HG03139 (cell line): ENCODE results near the gene SYNPO2L.
A peak's percentile ranks its signal among the peaks of the same experiment; 100 is the strongest.
"Not testable (repeated sequence)": the region's sequence is repeated elsewhere in the genome, so short reads cannot be mapped to it uniquely, and the experiment has no call there.

Source experiments
- ATAC-seq: cut with Tn5 transposase; IDR thresholded peaks from one replicate; pipeline ENCODE4 v1.9.1; 2021; ENCODE audit not compliant: unreplicated experiment

Gene SYNPO2L

GRCh38 chr10:73655990-73656298 is at the start of gene SYNPO2L:
Gene SYNPO2L, minus strand, starts transcription at chr10:73656029. Its CDS starts 107 bp downstream, at chr10:73655922.
- ATAC-seq, result no peak

DNA sequence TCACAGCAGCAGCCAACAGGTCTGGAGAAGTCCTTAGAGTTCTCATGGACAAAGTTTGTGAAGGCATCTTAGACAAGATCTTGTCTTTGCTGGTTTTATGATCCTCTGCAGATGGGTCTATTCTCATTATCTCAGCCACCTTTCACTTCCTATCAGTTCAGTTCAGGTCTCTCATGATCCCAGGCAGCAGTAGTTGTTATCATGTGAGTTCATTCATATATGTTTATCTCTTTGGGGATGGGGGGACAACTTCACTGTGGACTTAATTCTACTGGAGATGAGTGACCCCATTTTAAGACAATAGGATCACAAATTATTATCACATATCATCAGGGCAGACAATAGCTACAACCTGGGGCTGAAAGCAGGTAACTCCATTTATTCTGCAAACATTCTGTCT is 48.1 kb upstream of the SYNPO2L start:
- ATAC-seq, result not testable (repeated sequence)

GRCh38 chr10:73698819-73699218 is 43.0 kb upstream of the SYNPO2L start:
- not testable (repeated sequence) for ATAC-seq

DNA sequence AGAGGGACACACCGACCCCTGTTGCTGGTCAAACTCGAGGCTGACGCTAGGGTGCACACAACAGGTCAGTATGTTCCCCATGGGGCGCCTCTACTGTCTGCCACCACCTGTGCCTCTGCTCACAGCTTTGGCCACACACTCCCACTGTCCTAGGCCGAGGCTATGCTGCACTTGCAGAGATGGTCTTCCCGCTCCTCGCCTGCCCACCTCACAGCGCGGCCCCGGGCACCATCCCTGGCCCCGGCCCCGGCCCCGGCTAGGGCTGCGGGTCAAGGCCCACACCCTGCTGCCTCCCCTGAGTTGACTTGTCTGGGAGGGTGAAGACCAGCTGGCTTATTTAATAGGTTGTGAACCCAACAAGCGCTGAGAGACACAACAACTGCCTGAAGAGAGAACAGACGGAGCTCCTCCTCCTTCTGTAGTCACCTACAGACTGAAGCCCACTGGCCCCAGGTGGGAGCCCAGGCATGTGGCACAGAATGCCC is 41.9 kb upstream of the SYNPO2L start, which contains the start of gene AGAP5:
TSS of gene AGAP5 (minus strand) at position 435 of the 485 bp plus-strand sequence. CDS start at position 81, 354 bp downstream.
- not testable (repeated sequence) for ATAC-seq

DNA sequence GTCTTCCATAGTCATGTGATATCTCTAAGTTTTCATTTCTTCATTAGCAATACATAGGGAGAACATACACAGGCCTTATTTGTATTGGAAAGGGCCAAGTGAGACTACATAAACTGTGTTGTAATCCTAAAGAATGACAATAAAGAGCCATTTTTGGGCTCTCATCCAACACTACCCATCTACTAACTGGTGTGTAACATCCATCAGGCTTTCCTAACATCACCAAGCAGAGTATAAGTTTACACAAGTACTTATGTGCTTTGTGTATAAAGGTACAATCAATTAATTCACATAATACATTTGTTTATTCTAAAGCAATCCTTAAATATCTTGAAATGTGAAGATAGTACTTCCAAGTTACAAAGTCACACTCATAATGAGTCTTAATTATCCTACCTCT is 39.5 kb upstream of the SYNPO2L start:
- not testable (repeated sequence) for ATAC-seq

GRCh38 chr10:73690755-73691154 is 34.9 kb upstream of the SYNPO2L start:
- ATAC-seq, result not testable (repeated sequence)

- ATAC-seq, result not testable (repeated sequence)
Observed at GRCh38 chr10:73689596-73689995, 33.8 kb upstream of the SYNPO2L start.

DNA sequence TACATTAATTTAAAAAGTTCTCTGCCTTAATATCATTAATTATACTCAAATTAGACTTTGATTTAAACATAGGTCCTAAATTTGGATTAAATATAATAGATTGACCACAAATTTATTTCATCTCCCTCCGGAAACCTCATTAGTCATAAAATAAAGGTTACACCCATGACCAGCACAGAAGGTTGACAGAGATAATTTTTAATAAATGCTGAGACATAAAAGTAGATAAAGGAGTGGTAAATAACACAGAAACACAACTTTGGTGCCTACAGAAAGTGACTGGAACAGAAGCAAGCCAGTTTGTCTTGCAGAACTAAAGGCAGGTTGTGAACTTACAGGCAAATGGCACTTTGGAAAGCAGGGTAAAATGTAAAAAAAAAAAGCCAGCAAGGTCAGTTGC is 31.8 kb upstream of the SYNPO2L start:
- not testable (repeated sequence) for ATAC-seq

DNA sequence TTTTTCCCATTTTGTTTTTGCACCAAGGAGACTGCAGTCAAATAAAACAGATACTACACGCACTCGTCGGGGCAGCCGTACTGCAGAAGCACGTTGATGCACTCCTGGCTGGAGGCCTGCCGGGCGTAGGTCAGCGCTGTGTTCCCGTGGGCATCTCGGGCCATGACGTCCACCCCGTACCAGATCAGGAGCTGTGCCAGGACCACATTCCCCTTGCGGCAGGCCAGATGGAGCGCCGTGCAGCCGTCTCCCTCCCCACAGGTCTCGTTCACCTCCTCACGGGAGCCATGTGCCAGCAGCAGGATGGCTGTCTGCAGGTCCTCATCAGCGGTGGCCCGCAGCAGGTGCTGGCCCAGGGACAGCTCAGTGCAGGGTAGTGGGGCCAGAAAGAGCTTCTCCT is 18.7 kb upstream of the SYNPO2L start:
- ATAC-seq, result not testable (repeated sequence)

GRCh38 chr10:73668378-73668777 is 12.5 kb upstream of the SYNPO2L start:
- ATAC-seq, result not testable (repeated sequence)

DNA sequence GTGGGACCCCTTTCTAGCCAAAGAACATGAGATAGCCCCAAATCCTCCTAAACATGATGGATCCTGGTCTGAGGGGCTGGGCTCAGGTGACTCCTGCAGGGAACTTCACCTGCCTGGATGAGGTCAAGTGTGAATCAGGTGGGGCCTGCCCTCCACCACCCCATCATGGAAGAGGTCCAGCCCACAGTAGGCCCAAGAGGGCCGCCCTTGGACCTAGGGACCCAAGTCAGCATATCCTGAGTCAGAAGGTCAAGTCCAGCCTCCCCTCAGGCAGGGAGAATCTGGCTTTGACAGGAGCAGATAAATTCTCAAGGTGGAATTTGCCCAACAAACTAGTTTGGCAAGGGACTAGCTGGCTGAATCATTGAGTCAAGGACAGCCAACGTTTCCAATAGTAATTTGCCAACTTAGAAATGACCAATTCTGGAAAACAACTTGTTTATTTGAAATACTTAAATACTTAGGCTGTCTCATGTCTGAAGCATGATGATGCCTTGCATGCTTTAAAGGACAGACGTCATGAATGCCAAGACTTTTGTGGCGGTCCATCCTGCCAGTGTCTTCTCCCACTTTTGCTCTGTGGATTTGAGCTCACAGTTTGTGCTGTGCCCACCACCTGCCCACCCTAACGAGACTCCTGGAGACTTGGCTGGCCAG is 10.5 kb upstream of the SYNPO2L start:
- ATAC-seq, result not testable (repeated sequence)

GRCh38 chr10:73665581-73665980 is 9.8 kb upstream of the SYNPO2L start:
- ATAC-seq, result not testable (repeated sequence)

DNA sequence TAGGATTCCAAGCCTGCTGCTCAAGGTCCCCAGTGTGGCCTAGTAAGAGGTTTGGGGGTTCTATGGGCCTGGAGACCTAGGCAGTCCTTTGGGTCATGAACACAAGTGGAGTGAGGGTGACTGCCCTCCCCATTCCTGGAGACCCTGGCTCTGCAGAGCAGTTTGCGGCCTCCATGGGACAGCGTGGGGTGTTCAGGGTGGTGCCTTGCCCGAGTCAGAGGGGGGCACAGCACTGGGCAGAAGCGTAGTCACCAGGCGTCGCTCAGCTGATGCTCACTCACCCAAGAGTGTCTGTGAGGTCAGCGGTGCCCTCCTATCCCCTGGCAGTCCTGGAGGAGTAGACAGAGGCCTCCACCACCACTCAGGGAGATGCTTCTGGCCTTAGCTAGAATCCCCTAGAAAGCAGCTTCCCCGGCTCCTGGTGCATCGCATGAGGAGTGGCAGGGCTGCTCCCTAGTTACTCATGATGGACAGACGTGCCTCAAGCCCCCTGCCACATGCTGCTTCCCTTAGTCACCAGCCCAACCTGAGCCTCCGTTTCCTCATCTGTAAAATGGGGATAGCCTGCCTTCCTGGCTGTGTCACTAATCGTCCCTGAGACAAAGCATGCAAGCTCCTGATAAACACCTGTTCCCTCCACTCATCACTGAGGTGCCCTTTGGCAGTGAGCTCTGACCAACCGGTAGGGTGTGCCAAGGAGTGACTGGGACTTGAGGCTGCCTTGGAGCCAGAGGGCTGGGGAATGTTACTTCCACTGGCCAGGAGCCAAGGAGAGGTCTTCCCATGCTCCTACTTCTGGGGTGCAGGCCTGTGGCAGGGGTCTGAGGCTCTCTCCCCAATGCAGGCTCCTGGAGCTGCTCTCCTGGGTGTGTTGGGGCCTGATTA is 8.6 kb upstream of the SYNPO2L start:
- ATAC-seq, result not testable (repeated sequence)

GRCh38 chr10:73663621-73664020 is 7.8 kb upstream of the SYNPO2L start:
- ATAC-seq, result not testable (repeated sequence)

DNA sequence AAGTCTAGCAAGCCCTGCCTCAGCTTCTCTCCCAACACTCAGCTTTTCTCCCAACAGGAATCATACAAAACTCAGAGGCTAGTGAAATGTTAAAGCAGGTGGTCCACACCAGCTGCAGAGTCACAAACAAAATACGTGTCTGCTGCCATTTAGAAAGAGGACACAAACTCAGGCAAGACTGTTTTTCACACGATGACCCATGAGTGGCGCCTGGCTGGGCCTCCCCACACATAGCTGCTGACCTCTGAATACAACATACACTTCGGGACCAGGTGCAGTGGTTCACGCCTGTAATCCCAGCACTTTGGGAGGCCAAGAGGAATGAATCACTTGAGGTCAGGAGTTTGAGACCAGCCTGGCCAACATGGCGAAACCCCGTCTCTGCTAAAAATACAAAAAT is 6.9 kb upstream of the SYNPO2L start:
- not testable (repeated sequence) for ATAC-seq

DNA sequence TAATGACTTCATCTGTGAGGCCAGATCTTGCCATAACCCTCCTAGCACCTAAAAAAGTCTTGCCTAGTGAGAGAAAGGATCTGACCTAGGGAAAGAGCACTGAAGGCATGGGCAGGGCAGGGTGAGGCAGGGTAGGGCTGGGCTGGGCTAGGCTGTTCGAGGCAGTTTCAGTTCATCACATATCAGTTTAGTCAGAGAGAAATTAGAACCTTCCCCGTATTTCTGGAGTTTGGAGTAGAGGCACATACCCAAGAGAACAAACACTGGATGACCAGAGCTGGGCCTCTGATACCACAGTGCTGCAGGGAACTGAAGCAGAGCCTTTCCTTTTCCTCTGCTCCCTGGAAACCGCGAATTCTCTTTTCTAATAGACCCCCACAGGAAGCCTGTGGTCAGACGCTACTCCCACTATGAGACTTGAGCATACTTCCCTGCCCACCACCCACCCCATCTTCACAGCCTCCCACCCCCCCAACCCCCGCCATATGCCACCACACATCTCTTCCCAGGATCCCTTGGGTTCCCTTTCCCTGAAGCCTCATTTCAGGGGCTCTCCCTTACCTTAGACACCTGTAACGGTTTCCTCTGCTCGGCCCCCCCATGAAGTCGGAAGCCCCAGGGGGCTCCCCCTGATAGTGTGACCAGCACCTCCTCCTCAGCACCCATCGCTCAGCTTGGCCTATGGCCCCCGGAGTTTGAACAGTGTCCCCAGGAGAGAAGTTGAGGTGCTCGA is 406 bp downstream of the SYNPO2L start:
- no peak for ATAC-seq

GRCh38 chr10:73653701-73654100 is 2.1 kb downstream of the SYNPO2L start:
- no peak for ATAC-seq

DNA sequence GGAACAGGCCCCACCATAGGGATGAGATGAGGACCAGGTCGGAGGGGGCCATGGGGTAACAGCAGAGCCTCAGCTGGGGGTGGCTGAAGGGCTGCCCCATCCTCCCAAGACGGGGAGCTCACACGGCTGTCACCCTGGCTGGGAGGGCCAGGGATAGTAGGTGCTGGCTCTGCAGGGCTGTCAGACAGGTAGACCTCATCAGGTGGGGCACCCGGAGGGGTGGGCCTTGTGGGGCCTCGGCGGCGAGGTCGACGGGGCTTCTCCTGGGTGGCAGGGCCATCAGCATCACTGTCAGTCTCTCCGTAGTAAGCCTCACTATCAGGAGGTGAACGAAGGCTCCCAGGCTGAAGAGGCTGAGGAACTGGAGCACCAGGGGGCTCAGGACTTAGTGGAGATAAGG is 2.6 kb downstream of the SYNPO2L start:
- ATAC-seq, result no peak

GRCh38 chr10:73650537-73651331 is 5.1 kb downstream of the SYNPO2L start:
- ATAC-seq, result peak; percentile 46

- no peak for ATAC-seq
Observed at GRCh38 chr10:73649876-73650536, 5.8 kb downstream of the SYNPO2L start.
